Stimulated activated naive CD8-positive, alpha-beta T cell treated with anti-CD3 and anti-CD28 coated beads, Interleukin-15, Interleukin-2, amounts not matched to agents 100 ng/mL and 50 ng/mL, for 24 hours (primary cell): Measurements from ENCODE around the gene CNTN5.

Experiments used
- H3K27ac Mint-ChIP-seq: one replicate; pipeline ENCODE4 v1.8.0; 2021; ENCODE audit warnings: mild to moderate bottlenecking, mixed read lengths
- H3K27me3 Mint-ChIP-seq: one replicate; pipeline ENCODE4 v1.8.0; 2021; ENCODE audit warnings: mixed read lengths
- H3K36me3 Mint-ChIP-seq: one replicate; pipeline ENCODE4 v1.8.0; 2021; ENCODE audit warnings: low read depth, mixed read lengths
- H3K4me1 Mint-ChIP-seq: one replicate; pipeline ENCODE4 v1.8.0; 2021; ENCODE audit warnings: low read depth, mixed read lengths
- H3K4me3 Mint-ChIP-seq: one replicate; pipeline ENCODE4 v1.8.0; 2021; ENCODE audit warnings: mild to moderate bottlenecking, mixed read lengths
- H3K9me3 Mint-ChIP-seq: one replicate; pipeline ENCODE4 v1.8.0; 2021; ENCODE audit warnings: mixed read lengths

The CNTN5 gene

DNA sequence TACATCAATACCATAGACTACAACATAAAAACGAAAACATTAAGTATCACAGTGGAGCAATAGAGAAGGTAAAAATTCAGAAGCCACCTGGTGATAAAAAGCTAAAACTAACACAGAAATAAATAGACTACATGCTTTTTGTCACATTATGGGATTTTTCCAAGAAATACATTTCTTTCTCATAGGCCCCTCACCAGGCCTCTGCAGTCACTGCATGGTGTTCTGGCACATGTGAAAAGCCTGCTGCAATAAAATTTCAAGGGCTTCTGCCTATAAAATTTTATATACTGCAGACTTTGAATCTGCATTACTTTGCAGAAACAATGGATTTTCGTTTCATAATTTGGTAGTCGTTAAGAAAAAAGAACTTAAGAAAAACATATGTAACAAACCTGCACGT, 655.5 kb downstream of the CNTN5 start:
- no peaks in the 10 kb centered on the region for H3K4me1 Mint-ChIP-seq
- no peaks in the 10 kb centered on the region for H3K36me3 Mint-ChIP-seq
- peaks cover under 1% of the 10 kb centered on the region for H3K9me3 Mint-ChIP-seq
- no peaks in the 10 kb centered on the region for H3K27me3 Mint-ChIP-seq
- H3K27ac Mint-ChIP-seq, result no peak overlapping the region
- H3K4me3 Mint-ChIP-seq, result no peak overlapping the region

DNA sequence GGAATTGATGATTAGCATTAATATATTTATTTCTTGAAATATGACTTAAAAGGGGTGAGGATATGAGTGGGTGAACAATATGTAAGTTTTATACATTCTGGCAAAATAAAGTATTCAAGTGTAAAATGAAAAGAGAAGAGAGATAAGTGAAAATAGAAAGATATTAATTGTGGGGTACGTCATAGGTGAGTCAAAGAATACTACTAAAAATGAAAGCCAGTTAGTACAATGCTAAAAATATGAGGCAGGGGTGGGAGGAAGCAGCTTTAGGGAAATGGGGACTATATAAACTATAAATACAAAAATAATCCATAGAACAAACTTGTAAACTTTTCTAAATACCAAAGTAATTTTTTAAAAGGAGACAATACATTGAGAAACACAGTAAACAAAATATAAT, 661.4 kb downstream of the CNTN5 start:
- H3K36me3 Mint-ChIP-seq, result no peaks in the 10 kb centered on the region
- H3K4me1 Mint-ChIP-seq, result no peaks in the 10 kb centered on the region
- H3K27me3 Mint-ChIP-seq, result no peaks in the 10 kb centered on the region
- no peak overlapping the region for H3K27ac Mint-ChIP-seq
- H3K9me3 Mint-ChIP-seq, result peaks cover 3% of the 10 kb centered on the region
- no peak overlapping the region for H3K4me3 Mint-ChIP-seq

- no peak overlapping the region for H3K4me3 Mint-ChIP-seq
- no peak overlapping the region for H3K27ac Mint-ChIP-seq
- H3K36me3 Mint-ChIP-seq, result no peaks in the 10 kb centered on the region
- H3K9me3 Mint-ChIP-seq, result peaks cover 3% of the 10 kb centered on the region
- no peaks in the 10 kb centered on the region for H3K27me3 Mint-ChIP-seq
- no peaks in the 10 kb centered on the region for H3K4me1 Mint-ChIP-seq
Observed at GRCh38 chr11:99682646-99683045, 661.9 kb downstream of the CNTN5 start.

DNA sequence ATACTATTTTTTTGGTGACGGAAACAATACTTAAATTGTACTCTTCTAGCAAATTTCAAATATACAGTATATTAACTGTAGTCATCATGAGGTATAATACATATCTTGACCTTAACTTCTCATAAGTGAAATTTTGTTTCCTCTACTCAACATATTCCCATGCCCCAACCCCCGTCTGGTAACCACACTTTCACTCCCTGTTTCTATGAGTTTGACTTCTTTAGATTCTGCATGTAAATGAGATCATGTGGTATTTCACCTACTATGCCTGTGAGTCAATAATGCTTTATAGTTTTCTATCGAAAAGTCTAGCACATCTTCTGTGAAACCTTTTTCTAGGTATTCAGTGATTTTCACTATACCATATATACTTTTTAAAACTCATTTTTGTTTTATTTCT, 663.2 kb downstream of the CNTN5 start:
- H3K27me3 Mint-ChIP-seq, result no peaks in the 10 kb centered on the region
- H3K4me3 Mint-ChIP-seq, result no peak overlapping the region
- no peak overlapping the region for H3K27ac Mint-ChIP-seq
- peaks cover 11% of the 10 kb centered on the region for H3K9me3 Mint-ChIP-seq
- no peaks in the 10 kb centered on the region for H3K4me1 Mint-ChIP-seq
- no peaks in the 10 kb centered on the region for H3K36me3 Mint-ChIP-seq

DNA sequence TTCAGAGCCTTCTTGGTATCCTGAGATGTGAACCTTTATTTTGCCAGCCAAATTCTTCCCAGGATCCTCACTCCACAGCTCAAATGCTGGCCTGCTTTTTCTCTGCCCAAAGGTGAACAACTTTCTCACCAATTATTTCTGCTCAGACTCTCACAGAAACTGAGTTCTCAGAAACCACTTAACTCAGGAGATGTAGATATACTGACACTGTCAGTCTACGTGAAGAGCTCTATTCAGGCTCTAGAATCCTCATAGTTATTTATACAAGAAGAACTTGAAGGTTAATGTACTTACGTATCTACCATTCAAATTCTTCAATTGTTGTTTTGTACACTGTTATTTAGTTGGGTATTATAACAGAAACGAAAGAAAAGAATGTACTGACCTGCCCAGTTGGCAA, 666.1 kb downstream of the CNTN5 start:
- Mint-ChIP-seq H3K36me3 (no peaks in the 10 kb centered on the region), H3K27ac (no peak overlapping the region), H3K9me3 (peaks cover 17% of the 10 kb centered on the region), H3K27me3 (no peaks in the 10 kb centered on the region), H3K4me1 (no peaks in the 10 kb centered on the region), H3K4me3 (no peak overlapping the region)

GRCh38 chr11:99687320-99687719, 666.6 kb downstream of the CNTN5 start:
- H3K4me1 Mint-ChIP-seq, result no peaks in the 10 kb centered on the region
- H3K4me3 Mint-ChIP-seq, result no peak overlapping the region
- H3K27me3 Mint-ChIP-seq, result no peaks in the 10 kb centered on the region
- H3K27ac Mint-ChIP-seq, result no peak overlapping the region
- H3K36me3 Mint-ChIP-seq, result no peaks in the 10 kb centered on the region
- peaks cover 21% of the 10 kb centered on the region for H3K9me3 Mint-ChIP-seq

DNA sequence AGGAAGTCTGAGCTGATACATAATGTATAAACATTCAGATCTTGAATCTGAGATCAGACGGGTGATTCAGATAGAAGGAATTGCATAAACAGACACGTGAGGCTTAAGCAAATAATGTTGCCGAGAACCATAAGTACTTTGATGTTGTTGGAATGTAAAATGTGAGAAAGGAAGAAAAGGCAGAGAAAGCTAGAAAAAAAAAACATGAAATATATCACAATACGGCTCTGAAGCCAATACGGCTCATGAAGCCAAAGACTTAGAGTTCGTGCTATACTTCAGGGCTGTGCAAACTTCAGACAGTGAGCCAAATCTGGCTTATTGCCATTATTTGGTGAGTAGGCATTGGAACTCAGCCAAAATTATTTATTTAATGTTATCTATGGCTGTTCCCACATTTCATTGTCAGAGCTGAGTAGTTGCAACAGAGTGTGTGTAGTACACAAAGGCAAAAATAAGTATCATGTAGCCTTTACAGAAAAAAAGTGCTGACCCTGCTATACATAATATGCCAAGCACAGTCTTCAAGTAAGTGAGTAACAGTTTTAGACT, 673.3 kb downstream of the CNTN5 start:
- H3K4me3 Mint-ChIP-seq, result no peak overlapping the region
- no peak overlapping the region for H3K27ac Mint-ChIP-seq
- no peaks in the 10 kb centered on the region for H3K36me3 Mint-ChIP-seq
- H3K9me3 Mint-ChIP-seq, result peaks cover 18% of the 10 kb centered on the region
- H3K4me1 Mint-ChIP-seq, result no peaks in the 10 kb centered on the region
- no peaks in the 10 kb centered on the region for H3K27me3 Mint-ChIP-seq

DNA sequence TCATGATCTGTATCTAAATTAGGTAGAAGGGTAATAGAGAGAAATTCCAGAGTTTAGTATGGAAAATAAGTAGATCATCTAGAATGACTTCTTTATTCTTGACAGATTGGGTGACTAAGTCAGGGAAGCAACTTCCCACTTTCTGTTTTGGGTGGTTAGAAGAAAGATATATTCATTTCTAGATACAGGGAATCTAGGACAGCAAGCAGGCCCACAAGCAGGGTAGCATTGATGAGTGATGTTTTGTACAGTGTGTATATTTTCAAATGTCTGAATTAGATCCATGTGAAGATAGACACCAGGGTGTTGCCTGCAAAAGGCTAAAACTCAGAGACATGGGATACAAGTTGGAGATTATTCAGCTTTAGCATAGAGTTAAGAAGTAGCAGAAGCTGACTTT, 674.4 kb downstream of the CNTN5 start:
- Mint-ChIP-seq H3K27ac (no peak overlapping the region), H3K27me3 (no peaks in the 10 kb centered on the region), H3K4me3 (no peak overlapping the region), H3K9me3 (peaks cover 18% of the 10 kb centered on the region), H3K36me3 (no peaks in the 10 kb centered on the region), H3K4me1 (no peaks in the 10 kb centered on the region)

DNA sequence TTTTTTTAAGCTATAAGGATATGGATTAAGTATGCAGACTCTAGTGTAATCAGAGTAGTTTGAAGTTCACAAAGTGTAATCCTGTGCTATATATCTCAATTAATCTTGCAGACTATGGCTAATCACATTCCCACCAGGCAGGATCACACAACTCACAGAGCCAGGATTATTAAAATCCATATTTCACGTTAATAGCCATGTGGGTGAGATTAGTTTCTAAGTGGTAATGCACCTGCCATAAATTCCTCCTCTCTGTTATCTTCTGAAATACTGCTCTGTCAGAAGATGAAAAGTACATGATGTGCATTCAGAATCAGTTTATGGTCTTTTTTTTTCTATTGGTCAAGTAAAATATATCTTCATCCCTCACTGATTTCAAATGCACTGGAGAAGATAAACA, 686.1 kb downstream of the CNTN5 start:
- Mint-ChIP-seq H3K27ac (no peak overlapping the region), H3K4me3 (no peak overlapping the region), H3K9me3 (peaks cover 15% of the 10 kb centered on the region), H3K27me3 (no peaks in the 10 kb centered on the region), H3K36me3 (no peaks in the 10 kb centered on the region), H3K4me1 (no peaks in the 10 kb centered on the region)

GRCh38 chr11:99708928-99709672, 688.4 kb downstream of the CNTN5 start:
- H3K9me3 Mint-ChIP-seq, result peaks cover 15% of the 10 kb centered on the region
- H3K27me3 Mint-ChIP-seq, result no peaks in the 10 kb centered on the region
- no peaks in the 10 kb centered on the region for H3K4me1 Mint-ChIP-seq
- H3K27ac Mint-ChIP-seq, result no peak overlapping the region
- H3K36me3 Mint-ChIP-seq, result no peaks in the 10 kb centered on the region
- H3K4me3 Mint-ChIP-seq, result no peak overlapping the region

GRCh38 chr11:99716302-99716701, 695.6 kb downstream of the CNTN5 start:
- Mint-ChIP-seq H3K36me3 (no peaks in the 10 kb centered on the region), H3K4me3 (no peak overlapping the region), H3K9me3 (peaks cover 4% of the 10 kb centered on the region), H3K27ac (no peak overlapping the region), H3K4me1 (no peaks in the 10 kb centered on the region), H3K27me3 (no peaks in the 10 kb centered on the region)

DNA sequence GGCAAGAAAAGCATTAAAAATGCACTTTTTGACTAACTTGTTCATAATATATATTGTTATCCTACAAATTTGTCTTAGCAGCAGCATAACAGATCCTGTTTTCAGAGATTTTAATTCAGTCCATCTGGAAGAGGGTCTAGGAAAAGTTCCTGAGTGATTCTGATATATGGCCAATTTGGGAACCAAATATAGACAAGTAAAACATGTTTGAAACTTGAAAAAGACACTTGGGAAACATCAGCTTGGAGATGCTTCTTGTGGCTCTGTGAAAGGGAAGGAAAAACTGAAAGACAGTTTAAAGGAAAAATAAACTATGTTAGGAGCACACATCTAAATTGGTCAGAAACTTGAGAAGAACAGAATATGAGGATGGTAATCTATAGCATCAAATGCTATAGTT, 697.5 kb downstream of the CNTN5 start:
- no peaks in the 10 kb centered on the region for H3K27me3 Mint-ChIP-seq
- no peak overlapping the region for H3K4me3 Mint-ChIP-seq
- no peaks in the 10 kb centered on the region for H3K4me1 Mint-ChIP-seq
- H3K27ac Mint-ChIP-seq, result no peak overlapping the region
- H3K9me3 Mint-ChIP-seq, result peaks cover 8% of the 10 kb centered on the region
- no peaks in the 10 kb centered on the region for H3K36me3 Mint-ChIP-seq

- Mint-ChIP-seq H3K27me3 (no peaks in the 10 kb centered on the region), H3K27ac (no peak overlapping the region), H3K4me1 (no peaks in the 10 kb centered on the region), H3K4me3 (no peak overlapping the region), H3K9me3 (no peaks in the 10 kb centered on the region), H3K36me3 (no peaks in the 10 kb centered on the region)
Observed at GRCh38 chr11:99739464-99740089, 718.8 kb downstream of the CNTN5 start.

- no peaks in the 10 kb centered on the region for H3K9me3 Mint-ChIP-seq
- no peak overlapping the region for H3K27ac Mint-ChIP-seq
- no peaks in the 10 kb centered on the region for H3K4me1 Mint-ChIP-seq
- no peaks in the 10 kb centered on the region for H3K36me3 Mint-ChIP-seq
- H3K4me3 Mint-ChIP-seq, result no peak overlapping the region
- H3K27me3 Mint-ChIP-seq, result no peaks in the 10 kb centered on the region
Observed at GRCh38 chr11:99742501-99742900, 721.8 kb downstream of the CNTN5 start.

- no peak overlapping the region for H3K27ac Mint-ChIP-seq
- no peaks in the 10 kb centered on the region for H3K27me3 Mint-ChIP-seq
- no peaks in the 10 kb centered on the region for H3K4me1 Mint-ChIP-seq
- no peaks in the 10 kb centered on the region for H3K9me3 Mint-ChIP-seq
- H3K4me3 Mint-ChIP-seq, result no peak overlapping the region
- no peaks in the 10 kb centered on the region for H3K36me3 Mint-ChIP-seq
Observed at GRCh38 chr11:99759787-99760186, 739.0 kb downstream of the CNTN5 start.

- no peaks in the 10 kb centered on the region for H3K36me3 Mint-ChIP-seq
- H3K27ac Mint-ChIP-seq, result no peak overlapping the region
- no peaks in the 10 kb centered on the region for H3K4me1 Mint-ChIP-seq
- no peak overlapping the region for H3K4me3 Mint-ChIP-seq
- H3K27me3 Mint-ChIP-seq, result no peaks in the 10 kb centered on the region
- no peaks in the 10 kb centered on the region for H3K9me3 Mint-ChIP-seq
Observed at GRCh38 chr11:99766811-99767210, 746.1 kb downstream of the CNTN5 start.
